Mammary epithelial cell (primary cell): ENCODE results near the gene ASB13.

Experiments used
- EZH2 ChIP-seq: IDR thresholded peaks from 2 replicates; pipeline ENCODE4 v1.6.1; 2012; ENCODE audit warnings: low read length, inconsistent platforms, borderline replicate concordance
- TF ChIP-seq, protein P1 (sequence below), 2 donors: IDR thresholded peaks in 1 of 2; conservative IDR thresholded peaks in 1 of 2; 2 replicates each; pipeline ENCODE4 v1.5.1; 2011 to 2012; ENCODE audit warnings: inconsistent platforms in 2 of 2, low read length in 2 of 2, mild to moderate bottlenecking in 2 of 2, control low read depth in 1 of 2, low read depth in 1 of 2; ENCODE audit not compliant: insufficient read depth in 1 of 2; ENCODE audit errors: extremely low read depth in 1 of 2

DNA sequence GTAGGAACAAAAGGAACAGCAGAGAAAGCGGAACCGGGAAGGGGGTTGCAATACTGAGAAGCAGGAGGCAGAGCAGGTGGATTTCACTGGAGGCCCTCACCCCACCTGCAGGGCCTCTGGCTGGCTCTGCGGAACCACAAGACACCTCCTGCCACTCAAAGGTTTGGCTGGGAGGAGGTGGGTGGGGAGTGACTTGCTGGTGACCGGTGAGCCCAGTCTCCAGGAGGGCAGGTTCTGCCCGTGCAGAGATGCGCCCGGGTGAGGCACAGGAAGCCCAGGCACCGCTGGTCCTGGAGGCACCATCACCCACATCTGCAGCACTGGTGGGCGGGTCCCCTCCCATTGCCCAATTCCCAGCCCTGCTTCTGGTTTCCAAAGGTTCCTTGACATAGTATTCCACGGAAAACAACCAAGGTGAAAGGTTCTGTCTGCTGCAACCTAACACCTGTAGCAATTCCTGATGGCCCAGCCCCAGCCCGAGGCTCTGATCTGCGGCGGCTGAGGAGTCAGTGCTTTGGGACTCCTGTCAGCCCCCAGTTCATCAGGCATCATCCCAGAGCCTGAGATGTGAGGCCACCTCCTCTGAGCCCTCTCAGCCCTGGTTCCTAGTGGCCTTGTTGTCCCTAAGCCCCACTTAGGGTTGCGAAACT, 77.3 kb downstream of the ASB13 start:
- TF ChIP-seq, protein P1, sequence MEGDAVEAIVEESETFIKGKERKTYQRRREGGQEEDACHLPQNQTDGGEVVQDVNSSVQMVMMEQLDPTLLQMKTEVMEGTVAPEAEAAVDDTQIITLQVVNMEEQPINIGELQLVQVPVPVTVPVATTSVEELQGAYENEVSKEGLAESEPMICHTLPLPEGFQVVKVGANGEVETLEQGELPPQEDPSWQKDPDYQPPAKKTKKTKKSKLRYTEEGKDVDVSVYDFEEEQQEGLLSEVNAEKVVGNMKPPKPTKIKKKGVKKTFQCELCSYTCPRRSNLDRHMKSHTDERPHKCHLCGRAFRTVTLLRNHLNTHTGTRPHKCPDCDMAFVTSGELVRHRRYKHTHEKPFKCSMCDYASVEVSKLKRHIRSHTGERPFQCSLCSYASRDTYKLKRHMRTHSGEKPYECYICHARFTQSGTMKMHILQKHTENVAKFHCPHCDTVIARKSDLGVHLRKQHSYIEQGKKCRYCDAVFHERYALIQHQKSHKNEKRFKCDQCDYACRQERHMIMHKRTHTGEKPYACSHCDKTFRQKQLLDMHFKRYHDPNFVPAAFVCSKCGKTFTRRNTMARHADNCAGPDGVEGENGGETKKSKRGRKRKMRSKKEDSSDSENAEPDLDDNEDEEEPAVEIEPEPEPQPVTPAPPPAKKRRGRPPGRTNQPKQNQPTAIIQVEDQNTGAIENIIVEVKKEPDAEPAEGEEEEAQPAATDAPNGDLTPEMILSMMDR (conservative IDR thresholded peaks at IDR 0.05 in 1 of 2, IDR thresholded peaks at IDR 0.05 in 1 of 2; ENCODE audit: extremely low read depth in 1 of 2, insufficient read depth in 1 of 2, low read depth in 1 of 2, low read length in 2 of 2): no peak
- no peak for TF ChIP-seq EZH2
